ENCODE data around the gene KPNA6.

Gene KPNA6

DNA sequence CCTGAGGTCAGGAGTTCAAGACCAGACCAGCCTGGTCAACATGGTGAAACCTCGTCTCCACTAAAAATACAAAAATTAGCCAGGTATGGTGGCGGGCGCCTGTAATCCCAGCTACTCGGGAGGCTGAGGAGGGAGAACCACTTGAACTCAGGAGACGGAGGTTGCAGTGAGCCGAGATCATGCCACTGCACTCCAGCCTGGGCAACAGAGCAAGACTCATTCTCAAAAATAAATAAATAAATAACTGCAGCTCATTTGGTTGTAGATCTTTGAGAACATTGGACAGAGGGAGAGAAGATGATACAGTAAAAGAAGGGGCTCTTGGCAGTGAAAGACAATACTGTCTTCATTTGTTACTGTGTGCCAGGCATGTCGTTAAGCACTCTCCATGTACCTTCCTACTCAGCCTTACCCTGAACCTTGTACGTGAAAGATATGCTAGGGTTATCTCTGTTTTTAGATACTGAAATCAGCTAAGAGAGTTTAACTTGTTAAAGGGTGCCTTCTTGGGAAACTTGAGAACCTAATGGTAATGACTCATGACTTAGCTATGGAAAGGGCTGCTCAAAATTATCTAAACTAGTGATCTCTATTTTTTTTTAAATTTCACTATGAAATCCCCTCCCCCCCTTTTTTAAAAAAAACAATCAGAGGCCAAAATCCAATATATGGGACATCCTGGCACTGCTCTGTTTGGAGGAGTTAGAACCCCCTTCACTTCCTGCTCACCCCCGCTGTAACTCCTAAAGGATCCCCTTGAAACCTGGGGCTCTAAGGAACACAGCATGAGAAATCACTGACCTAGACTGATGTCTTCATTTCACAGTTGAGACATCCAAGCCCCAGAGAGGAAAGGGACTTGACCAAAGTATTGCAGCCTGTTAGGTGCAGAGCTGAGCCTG lies 6.8 kb upstream of the KPNA6 start:
- no peak overlapping the region for H3K9ac ChIP-seq (ENCODE audit: low read length)
- no peaks in the 10 kb centered on the region for H3K9me3 ChIP-seq (ENCODE audit: low read length)
- peaks cover 44% of the 10 kb centered on the region for H3K36me3 ChIP-seq (ENCODE audit: insufficient read depth, low read length)
- H3F3A ChIP-seq (ENCODE audit: insufficient read depth, low read length), result no peaks in the 10 kb centered on the region
- no peaks in the 10 kb centered on the region for H3K9me2 ChIP-seq (ENCODE audit: low read depth, low read length)
- no peak overlapping the region for H2AFZ ChIP-seq (ENCODE audit: low read length)
- TF ChIP-seq, protein P1, sequence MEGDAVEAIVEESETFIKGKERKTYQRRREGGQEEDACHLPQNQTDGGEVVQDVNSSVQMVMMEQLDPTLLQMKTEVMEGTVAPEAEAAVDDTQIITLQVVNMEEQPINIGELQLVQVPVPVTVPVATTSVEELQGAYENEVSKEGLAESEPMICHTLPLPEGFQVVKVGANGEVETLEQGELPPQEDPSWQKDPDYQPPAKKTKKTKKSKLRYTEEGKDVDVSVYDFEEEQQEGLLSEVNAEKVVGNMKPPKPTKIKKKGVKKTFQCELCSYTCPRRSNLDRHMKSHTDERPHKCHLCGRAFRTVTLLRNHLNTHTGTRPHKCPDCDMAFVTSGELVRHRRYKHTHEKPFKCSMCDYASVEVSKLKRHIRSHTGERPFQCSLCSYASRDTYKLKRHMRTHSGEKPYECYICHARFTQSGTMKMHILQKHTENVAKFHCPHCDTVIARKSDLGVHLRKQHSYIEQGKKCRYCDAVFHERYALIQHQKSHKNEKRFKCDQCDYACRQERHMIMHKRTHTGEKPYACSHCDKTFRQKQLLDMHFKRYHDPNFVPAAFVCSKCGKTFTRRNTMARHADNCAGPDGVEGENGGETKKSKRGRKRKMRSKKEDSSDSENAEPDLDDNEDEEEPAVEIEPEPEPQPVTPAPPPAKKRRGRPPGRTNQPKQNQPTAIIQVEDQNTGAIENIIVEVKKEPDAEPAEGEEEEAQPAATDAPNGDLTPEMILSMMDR (IDR thresholded peaks at IDR 0.05; ENCODE audit: low read length), result no peak
- TF ChIP-seq EZH2 (IDR thresholded peaks at IDR 0.05; ENCODE audit: borderline replicate concordance, low read length), result no peak
- H3K4me3 ChIP-seq (ENCODE audit: low read depth, low read length, poor library complexity, severe bottlenecking), result no peak overlapping the region
- no peaks in the 10 kb centered on the region for H3K27me3 ChIP-seq (ENCODE audit: insufficient read depth, low read length)
- H3K79me2 ChIP-seq (ENCODE audit: insufficient read depth, low read length), result no peaks in the 10 kb centered on the region
- no peak overlapping the region for H3K4me2 ChIP-seq (ENCODE audit: low read length)
- H4K20me1 ChIP-seq (ENCODE audit: insufficient read depth, low read length), result no peaks in the 10 kb centered on the region
- no peaks in the 10 kb centered on the region for H3K4me1 ChIP-seq (ENCODE audit: insufficient read depth, low read length, severe bottlenecking)
- H3K27ac ChIP-seq (ENCODE audit: low read depth, low read length, poor library complexity, severe bottlenecking), result no peak overlapping the region

- H4K20me1 ChIP-seq (ENCODE audit: insufficient read depth, low read length), result no peaks in the 10 kb centered on the region
- H3K9me2 ChIP-seq (ENCODE audit: low read depth, low read length), result no peaks in the 10 kb centered on the region
- no peak overlapping the region for H3K4me3 ChIP-seq (ENCODE audit: low read depth, low read length, poor library complexity, severe bottlenecking)
- no peaks in the 10 kb centered on the region for H3K27me3 ChIP-seq (ENCODE audit: insufficient read depth, low read length)
- H2AFZ ChIP-seq (ENCODE audit: low read length), result no peak overlapping the region
- H3K79me2 ChIP-seq (ENCODE audit: insufficient read depth, low read length), result peaks cover 8% of the 10 kb centered on the region
- H3K27ac ChIP-seq (ENCODE audit: low read depth, low read length, poor library complexity, severe bottlenecking), result no peak overlapping the region
- peaks cover 28% of the 10 kb centered on the region for H3K36me3 ChIP-seq (ENCODE audit: insufficient read depth, low read length)
- H3K4me1 ChIP-seq (ENCODE audit: insufficient read depth, low read length, severe bottlenecking), result peaks cover 8% of the 10 kb centered on the region
- TF ChIP-seq, protein P1 (IDR thresholded peaks at IDR 0.05; ENCODE audit: low read length), result no peak
- TF ChIP-seq EZH2 (IDR thresholded peaks at IDR 0.05; ENCODE audit: borderline replicate concordance, low read length), result no peak
- H3K9ac ChIP-seq (ENCODE audit: low read length), result no peak overlapping the region
- no peaks in the 10 kb centered on the region for H3F3A ChIP-seq (ENCODE audit: insufficient read depth, low read length)
- no peaks in the 10 kb centered on the region for H3K9me3 ChIP-seq (ENCODE audit: low read length)
- no peak overlapping the region for H3K4me2 ChIP-seq (ENCODE audit: low read length)
These were observed 3.7 kb upstream of the KPNA6 start for GRCh38 chr1:32104127-32104526.

DNA sequence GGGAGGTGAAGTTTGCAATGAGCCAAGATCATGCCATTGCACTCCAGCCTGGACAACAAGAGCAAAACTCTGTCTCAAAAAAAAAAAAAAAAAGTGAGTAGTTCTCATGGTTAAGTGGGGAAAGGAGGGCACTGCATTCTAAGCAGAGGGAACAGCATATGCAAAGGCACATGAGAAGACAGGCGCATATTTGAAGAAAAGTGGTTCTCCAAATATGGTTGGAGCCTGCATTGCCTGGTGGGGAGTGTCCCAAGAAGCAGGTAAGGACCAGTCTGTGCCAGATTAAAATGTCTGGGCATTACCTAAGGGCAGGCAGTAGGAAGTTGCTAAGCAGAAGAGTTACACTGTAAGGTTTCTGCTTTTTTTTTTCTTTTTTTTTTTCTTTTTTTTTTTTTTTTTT lies 2.5 kb upstream of the KPNA6 start:
- Histone ChIP-seq H3K27me3 (ENCODE audit: insufficient read depth, low read length) (no peaks in the 10 kb centered on the region), H3K9ac (ENCODE audit: low read length) (no peak overlapping the region), H3K9me2 (ENCODE audit: low read depth, low read length) (no peaks in the 10 kb centered on the region), H3K27ac (ENCODE audit: low read depth, low read length, poor library complexity, severe bottlenecking) (no peak overlapping the region), H3K4me1 (ENCODE audit: insufficient read depth, low read length, severe bottlenecking) (peaks cover 21% of the 10 kb centered on the region), H3K4me3 (ENCODE audit: low read depth, low read length, poor library complexity, severe bottlenecking) (no peak overlapping the region), H3F3A (ENCODE audit: insufficient read depth, low read length) (no peaks in the 10 kb centered on the region), H2AFZ (ENCODE audit: low read length) (no peak overlapping the region), H3K79me2 (ENCODE audit: insufficient read depth, low read length) (peaks cover 20% of the 10 kb centered on the region), H4K20me1 (ENCODE audit: insufficient read depth, low read length) (no peaks in the 10 kb centered on the region), H3K36me3 (ENCODE audit: insufficient read depth, low read length) (peaks cover 24% of the 10 kb centered on the region), H3K4me2 (ENCODE audit: low read length) (no peak overlapping the region), H3K9me3 (ENCODE audit: low read length) (no peaks in the 10 kb centered on the region)
- TF ChIP-seq, protein P1 (IDR thresholded peaks at IDR 0.05; ENCODE audit: low read length), result no peak
- TF ChIP-seq EZH2 (IDR thresholded peaks at IDR 0.05; ENCODE audit: borderline replicate concordance, low read length), result no peak
